GM12875 (cell line): ENCODE results near the gene NPC2.
"Not testable (repeated sequence)": the region's sequence is repeated elsewhere in the genome, so short reads cannot be mapped to it uniquely, and the experiment has no call there.

Experiments used
- H3K4me3 ChIP-seq: one replicate; pipeline ENCODE4 v1.5.1; 2011; ENCODE audit warnings: low read depth, low read length, control low read depth
- CTCF ChIP-seq: IDR thresholded peaks from 2 replicates; pipeline ENCODE4 v1.5.1; 2011; ENCODE audit warnings: low read depth, mild to moderate bottlenecking, control low read depth, inconsistent platforms, low read length, moderate library complexity, borderline replicate concordance; ENCODE audit not compliant: insufficient read depth

The NPC2 gene

GRCh38 chr14:74492776-74493342 is at the start of gene NPC2:
NPC2 (minus strand) TSS chr14:74493305; CDS start chr14:74493274, 31 bp downstream.
- H3K4me3 ChIP-seq = peak within 1 kb of the TSS; percentile 88
- TF ChIP-seq CTCF = no peak

- H3K4me3 ChIP-seq = no peak overlapping the region
- TF ChIP-seq CTCF = no peak
Observed at GRCh38 chr14:74542056-74542685, 49.1 kb upstream of the NPC2 start.

DNA sequence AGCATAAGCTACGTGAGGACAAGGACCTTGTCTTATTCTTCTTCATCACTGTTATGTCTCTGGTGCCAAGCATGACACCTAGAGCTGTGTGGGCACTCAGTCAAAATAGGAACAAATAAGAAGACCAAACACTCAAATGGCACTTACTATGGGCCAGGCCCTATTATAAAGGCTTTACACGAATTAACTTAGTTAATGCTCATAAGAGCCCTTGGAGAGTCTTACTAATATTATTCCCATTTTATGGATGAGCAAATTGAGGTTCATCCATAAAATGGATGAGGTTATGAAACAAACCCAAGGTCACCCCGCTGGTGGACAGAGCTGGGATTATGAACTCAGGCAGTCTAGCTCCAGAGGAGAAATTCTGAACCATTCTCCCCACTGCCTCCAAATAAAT is 48.1 kb upstream of the NPC2 start:
- no peak overlapping the region for H3K4me3 ChIP-seq
- no peak for TF ChIP-seq CTCF

DNA sequence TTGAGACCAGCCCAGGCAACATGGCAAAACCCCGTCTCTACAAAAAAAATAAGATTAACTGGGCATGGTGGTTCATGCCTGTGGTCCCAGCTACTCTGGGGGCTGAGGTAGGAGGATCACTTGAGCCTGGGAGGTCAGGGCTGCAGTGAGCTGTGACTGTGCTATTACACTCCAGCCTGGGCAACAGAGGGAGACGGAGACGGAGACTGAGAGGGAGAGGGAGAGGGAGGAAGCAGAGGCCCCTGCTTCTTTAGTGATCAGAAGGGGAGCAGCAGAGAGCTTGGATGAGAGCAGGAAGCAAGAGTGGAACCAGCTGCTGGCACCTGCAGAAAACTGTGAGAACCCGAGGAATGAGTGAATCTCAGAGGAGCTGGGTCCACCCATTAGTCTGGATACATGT is 46.4 kb upstream of the NPC2 start:
- no peak overlapping the region for H3K4me3 ChIP-seq

DNA sequence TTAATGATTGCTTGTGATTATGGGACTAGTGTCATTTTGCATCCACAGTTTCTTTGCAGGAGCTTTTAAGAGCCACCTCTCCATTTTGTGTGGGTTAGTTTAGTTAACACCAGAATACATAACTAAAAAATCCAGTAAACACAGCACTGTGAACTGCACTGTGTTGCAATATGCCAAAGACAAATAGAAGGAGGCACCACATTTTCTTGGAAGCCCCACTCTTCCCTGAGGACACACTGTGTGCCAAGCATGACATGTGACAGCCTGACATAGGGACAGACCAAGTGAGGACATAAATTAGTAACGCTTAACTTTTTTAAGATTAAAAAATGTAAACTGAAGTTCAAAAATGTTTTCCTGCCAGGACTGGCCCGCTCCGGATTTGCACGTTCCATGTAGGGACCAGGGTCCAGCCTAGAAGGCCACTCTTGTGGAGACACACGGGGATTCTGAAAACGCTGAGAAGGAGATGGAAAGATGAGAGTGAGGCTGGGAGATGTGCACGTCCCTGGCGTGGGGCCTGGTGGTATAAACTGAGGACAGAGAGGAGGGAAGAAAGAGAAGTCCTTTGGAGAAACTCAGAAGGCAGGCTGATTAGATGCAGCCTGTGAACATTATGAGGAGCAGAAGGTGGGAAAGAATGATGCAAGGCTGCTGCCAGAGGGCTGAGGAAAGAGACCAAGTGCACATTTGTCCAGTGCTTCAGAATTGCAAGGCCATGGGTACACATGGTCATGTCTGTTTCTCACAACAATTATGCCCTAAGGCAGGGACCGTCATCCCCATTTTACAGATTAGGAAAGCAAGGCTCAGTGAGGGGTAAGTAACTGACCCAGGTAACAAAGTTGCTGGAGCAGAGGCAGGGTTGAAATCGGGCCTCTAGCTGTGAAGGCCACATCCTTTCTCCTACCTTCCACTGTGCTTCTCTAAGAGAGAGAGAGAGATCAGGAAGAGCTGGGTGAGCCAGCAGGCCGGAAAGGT is 45.6 kb upstream of the NPC2 start:
- H3K4me3 ChIP-seq = no peak overlapping the region
- TF ChIP-seq CTCF = no peak

More for the DNA sequence above, 46.4 kb upstream of the NPC2 start:
- no peak for TF ChIP-seq CTCF

DNA sequence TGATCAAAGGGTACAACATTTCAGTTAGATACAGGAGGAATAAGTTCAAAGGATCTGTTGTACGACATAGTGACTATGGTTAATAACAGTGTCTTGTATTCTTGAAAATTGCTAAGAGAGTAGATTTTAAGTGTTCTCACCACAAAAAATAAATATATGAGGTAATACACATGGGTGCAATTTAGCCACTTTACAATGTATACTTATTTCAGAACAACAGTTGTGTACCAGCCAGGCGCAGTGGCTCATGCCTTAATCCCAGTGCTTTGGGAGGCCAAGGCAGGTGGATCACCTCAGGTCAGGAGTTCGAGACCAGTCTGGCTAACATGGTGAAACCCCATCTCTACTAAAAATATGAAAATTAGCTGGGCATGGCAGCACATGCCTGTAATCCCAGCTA is 43.2 kb upstream of the NPC2 start:
- not testable (repeated sequence) for H3K4me3 ChIP-seq

- H3K4me3 ChIP-seq = no peak overlapping the region
- no peak for TF ChIP-seq CTCF
Observed at GRCh38 chr14:74535756-74536325, 42.7 kb upstream of the NPC2 start.
